WTC11 (cell line): ENCODE results near the gene B3GAT2. TPM values are rescaled to one million over a fixed set of nuclear protein-coding genes. Genes with fewer than 3 reads are reported as not detected.

Experiments used
- CREM ChIP-seq: sonication (generic); formaldehyde crosslinking; IDR thresholded peaks from 2 replicates; pipeline ENCODE4 v1.8.1; 2022; ENCODE audit warnings: mild to moderate bottlenecking, missing genetic modification reagents, moderate library complexity
- FOXJ3 ChIP-seq: sonication (generic); formaldehyde crosslinking; IDR thresholded peaks from 2 replicates; pipeline ENCODE4 v1.9.0; 2021; ENCODE audit warnings: missing genetic modification reagents, mild to moderate bottlenecking, borderline replicate concordance
- GRHL2 ChIP-seq: fragments of 250-450 bp; sonication (Bioruptor Pico); IDR thresholded peaks from 2 replicates; pipeline ENCODE4 v1.8.0; 2022; ENCODE audit warnings: mild to moderate bottlenecking, moderate library complexity; ENCODE audit not compliant: insufficient replicate concordance, severe bottlenecking
- KAT7 ChIP-seq: sonication (generic); formaldehyde crosslinking; IDR thresholded peaks from 2 replicates; pipeline ENCODE4 v1.8.1; 2023; ENCODE audit warnings: missing genetic modification reagents, mild to moderate bottlenecking, borderline replicate concordance
- MYBL2 ChIP-seq: sonication (generic); formaldehyde crosslinking; IDR thresholded peaks from 2 replicates; pipeline ENCODE4 v1.8.1; 2023; ENCODE audit warnings: mild to moderate bottlenecking, moderate library complexity, missing genetic modification reagents
- NFYB ChIP-seq: sonication (generic); formaldehyde crosslinking; conservative IDR thresholded peaks from 2 replicates; pipeline ENCODE4 v1.8.0; 2022; ENCODE audit warnings: low read depth, missing genetic modification reagents
- NR3C1 ChIP-seq: sonication (generic); formaldehyde crosslinking; conservative IDR thresholded peaks from 2 replicates; pipeline ENCODE4 v1.8.1; 2023; ENCODE audit warnings: low read depth, mild to moderate bottlenecking, missing genetic modification reagents
- OVOL2 ChIP-seq: fragments of 250-450 bp; sonication (Bioruptor Pico); IDR thresholded peaks from 2 replicates; pipeline ENCODE4 v1.9.0; 2021; ENCODE audit warnings: mild to moderate bottlenecking, borderline replicate concordance
- TCF7 ChIP-seq: sonication (generic); formaldehyde crosslinking; IDR thresholded peaks from 2 replicates; pipeline ENCODE4 v1.8.0; 2022; ENCODE audit warnings: mild to moderate bottlenecking, low read depth, missing genetic modification reagents, moderate library complexity
- TEAD4 ChIP-seq: sonication (generic); formaldehyde crosslinking; IDR thresholded peaks from 2 replicates; pipeline ENCODE4 v1.8.0; 2022; ENCODE audit warnings: mild to moderate bottlenecking, missing genetic modification reagents
- ZBTB21 ChIP-seq: sonication (generic); formaldehyde crosslinking; IDR thresholded peaks from 2 replicates; pipeline ENCODE4 v1.8.1; 2023; ENCODE audit warnings: mild to moderate bottlenecking, missing genetic modification reagents, borderline replicate concordance
- ZNF317 ChIP-seq: sonication (generic); formaldehyde crosslinking; IDR thresholded peaks from 2 replicates; pipeline ENCODE4 v1.8.1; 2023; ENCODE audit warnings: low read depth, mild to moderate bottlenecking, moderate library complexity, missing genetic modification reagents, borderline replicate concordance
- total RNA-seq: library from RNA; stranded (reverse); gene quantifications from 3 replicates; pipeline ENCODE4 v1.2.3, GENCODE V29; 2021
- TF ChIP-seq, protein P1 (sequence below): fragments of 250-450 bp; sonication (Bioruptor Pico); conservative IDR thresholded peaks from 2 replicates; pipeline ENCODE4 v1.9.0; 2021; ENCODE audit warnings: mild to moderate bottlenecking
- TF ChIP-seq, protein P2 (sequence below): sonication (generic); formaldehyde crosslinking; IDR thresholded peaks from 2 replicates; pipeline ENCODE4 v1.8.0; 2022; ENCODE audit warnings: mild to moderate bottlenecking, missing genetic modification reagents
- TF ChIP-seq, protein P3 (sequence below): sonication (generic); formaldehyde crosslinking; IDR thresholded peaks from 2 replicates; pipeline ENCODE4 v1.8.1; 2023; ENCODE audit warnings: mild to moderate bottlenecking, moderate library complexity, missing genetic modification reagents
- TF ChIP-seq, protein P4 (sequence below): sonication (generic); formaldehyde crosslinking; IDR thresholded peaks from 2 replicates; pipeline ENCODE4 v1.8.1; 2022; ENCODE audit warnings: low read depth, mild to moderate bottlenecking, moderate library complexity, missing genetic modification reagents, borderline replicate concordance
- TF ChIP-seq, protein P5 (sequence below): sonication (generic); formaldehyde crosslinking; IDR thresholded peaks from 2 replicates; pipeline ENCODE4 v1.8.0; 2022; ENCODE audit warnings: mild to moderate bottlenecking, missing genetic modification reagents
- TF ChIP-seq, protein P6 (sequence below): sonication (generic); formaldehyde crosslinking; IDR thresholded peaks from 2 replicates; pipeline ENCODE4 v1.8.0; 2023; ENCODE audit warnings: missing genetic modification reagents, mild to moderate bottlenecking, borderline replicate concordance
- TF ChIP-seq, protein P7 (sequence below): fragments of 200-600 bp; IDR thresholded peaks from 2 replicates; pipeline ENCODE4 v1.8.0; 2022; ENCODE audit warnings: antibody characterized with exemption
- TF ChIP-seq, protein P8 (sequence below): sonication (generic); formaldehyde crosslinking; IDR thresholded peaks from 2 replicates; pipeline ENCODE4 v1.8.1; 2023; ENCODE audit warnings: mild to moderate bottlenecking, missing genetic modification reagents

B3GAT2 gene
- total RNA-seq, 1 experiment from 2014 or later, result 0.70 TPM

DNA sequence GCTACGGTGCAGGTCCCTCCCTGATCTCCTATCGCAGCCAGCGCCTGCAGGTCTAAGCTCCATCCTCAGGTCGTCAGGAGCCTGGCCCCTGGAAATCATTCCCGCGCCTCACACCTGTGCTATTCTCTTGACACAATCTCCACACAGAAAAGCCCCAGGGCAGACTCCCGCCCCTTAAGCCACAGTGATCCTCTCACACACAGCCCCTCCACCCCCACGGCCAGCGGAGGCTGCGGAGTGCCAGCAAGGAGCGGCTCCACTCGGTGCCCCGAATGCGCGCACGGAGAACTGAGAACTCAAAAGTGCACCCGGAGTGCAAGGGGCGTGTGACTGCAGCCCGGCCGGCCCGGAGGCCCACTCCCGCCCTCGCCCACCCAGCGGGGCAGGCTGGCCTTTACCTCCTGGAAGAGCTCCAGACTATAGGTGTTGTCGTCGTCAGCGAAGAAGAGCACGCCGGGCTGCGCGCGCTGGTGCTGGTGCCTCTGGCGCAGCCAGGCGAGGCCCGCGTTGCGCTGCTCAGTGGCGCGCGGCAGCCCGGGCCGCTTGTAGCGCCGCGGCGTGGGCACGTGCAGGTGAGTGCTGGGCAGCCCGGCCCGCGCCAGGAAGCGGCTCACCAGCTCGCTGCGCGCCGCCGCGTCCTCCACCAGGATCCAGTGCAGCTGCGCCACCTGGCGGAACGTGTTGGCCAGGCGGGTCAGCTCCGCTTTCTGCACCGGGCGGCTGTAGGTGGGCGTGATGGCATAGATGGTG, 1.2 kb downstream of the B3GAT2 start (continued):
- TF ChIP-seq, protein P1, sequence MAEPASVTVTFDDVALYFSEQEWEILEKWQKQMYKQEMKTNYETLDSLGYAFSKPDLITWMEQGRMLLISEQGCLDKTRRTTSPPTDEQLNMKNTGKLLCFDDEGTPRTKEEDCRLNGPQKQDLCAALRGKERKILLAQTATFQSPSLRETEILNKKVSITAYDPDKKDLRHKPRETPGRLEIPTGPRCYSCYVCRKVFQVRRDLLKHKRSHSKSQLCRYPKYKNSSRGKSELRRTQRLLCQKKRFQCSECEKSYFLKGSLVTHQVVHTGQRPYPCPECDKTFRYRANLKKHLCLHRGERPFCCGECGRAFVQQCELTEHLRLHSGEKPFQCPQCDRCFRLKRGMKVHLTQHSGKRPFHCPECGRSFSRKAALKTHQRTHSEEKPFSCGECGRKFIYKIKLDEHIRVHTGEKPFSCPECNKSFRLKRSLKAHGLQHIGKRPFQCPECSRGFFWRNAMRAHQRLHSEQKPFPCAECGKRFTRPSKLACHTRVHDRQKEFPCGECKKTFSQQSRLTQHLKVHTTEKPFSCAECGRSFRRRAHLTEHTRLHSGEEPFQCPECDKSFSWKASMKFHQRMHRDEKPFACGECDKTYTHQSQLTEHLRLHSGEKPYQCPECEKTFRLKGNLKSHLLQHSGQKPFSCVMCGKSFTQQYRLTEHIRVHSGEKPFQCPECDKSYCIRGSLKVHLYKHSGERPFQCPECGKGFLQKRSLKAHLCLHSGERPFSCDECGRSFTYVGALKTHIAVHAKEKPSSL, result no peak
- no peak for TF ChIP-seq GRHL2 (CRISPR knock-in tag)
- TF ChIP-seq MYBL2 (CRISPR knock-in tag), result no peak; the same call in 1 of the 2 replicates
- TF ChIP-seq, protein P2, sequence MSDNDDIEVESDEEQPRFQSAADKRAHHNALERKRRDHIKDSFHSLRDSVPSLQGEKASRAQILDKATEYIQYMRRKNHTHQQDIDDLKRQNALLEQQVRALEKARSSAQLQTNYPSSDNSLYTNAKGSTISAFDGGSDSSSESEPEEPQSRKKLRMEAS (CRISPR knock-in tag), result peak; percentile 86
- TF ChIP-seq OVOL2, result no peak
- TF ChIP-seq TCF7, result peak; percentile 24; the same call in 1 of the 2 replicates
- TF ChIP-seq, protein P3, sequence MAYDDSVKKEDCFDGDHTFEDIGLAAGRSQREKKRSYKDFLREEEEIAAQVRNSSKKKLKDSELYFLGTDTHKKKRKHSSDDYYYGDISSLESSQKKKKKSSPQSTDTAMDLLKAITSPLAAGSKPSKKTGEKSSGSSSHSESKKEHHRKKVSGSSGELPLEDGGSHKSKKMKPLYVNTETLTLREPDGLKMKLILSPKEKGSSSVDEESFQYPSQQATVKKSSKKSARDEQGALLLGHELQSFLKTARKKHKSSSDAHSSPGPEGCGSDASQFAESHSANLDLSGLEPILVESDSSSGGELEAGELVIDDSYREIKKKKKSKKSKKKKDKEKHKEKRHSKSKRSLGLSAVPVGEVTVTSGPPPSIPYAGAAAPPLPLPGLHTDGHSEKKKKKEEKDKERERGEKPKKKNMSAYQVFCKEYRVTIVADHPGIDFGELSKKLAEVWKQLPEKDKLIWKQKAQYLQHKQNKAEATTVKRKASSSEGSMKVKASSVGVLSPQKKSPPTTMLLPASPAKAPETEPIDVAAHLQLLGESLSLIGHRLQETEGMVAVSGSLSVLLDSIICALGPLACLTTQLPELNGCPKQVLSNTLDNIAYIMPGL (CRISPR knock-in tag), result peak; percentile 94; the same call in 1 of the 2 replicates
- TF ChIP-seq ZBTB21 (CRISPR knock-in tag), result peak; percentile 90
- TF ChIP-seq, protein P4, sequence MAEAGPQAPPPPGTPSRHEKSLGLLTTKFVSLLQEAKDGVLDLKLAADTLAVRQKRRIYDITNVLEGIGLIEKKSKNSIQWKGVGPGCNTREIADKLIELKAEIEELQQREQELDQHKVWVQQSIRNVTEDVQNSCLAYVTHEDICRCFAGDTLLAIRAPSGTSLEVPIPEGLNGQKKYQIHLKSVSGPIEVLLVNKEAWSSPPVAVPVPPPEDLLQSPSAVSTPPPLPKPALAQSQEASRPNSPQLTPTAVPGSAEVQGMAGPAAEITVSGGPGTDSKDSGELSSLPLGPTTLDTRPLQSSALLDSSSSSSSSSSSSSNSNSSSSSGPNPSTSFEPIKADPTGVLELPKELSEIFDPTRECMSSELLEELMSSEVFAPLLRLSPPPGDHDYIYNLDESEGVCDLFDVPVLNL (CRISPR knock-in tag), result peak; percentile 48; the same call in 1 of the 2 replicates
- TF ChIP-seq, protein P5, sequence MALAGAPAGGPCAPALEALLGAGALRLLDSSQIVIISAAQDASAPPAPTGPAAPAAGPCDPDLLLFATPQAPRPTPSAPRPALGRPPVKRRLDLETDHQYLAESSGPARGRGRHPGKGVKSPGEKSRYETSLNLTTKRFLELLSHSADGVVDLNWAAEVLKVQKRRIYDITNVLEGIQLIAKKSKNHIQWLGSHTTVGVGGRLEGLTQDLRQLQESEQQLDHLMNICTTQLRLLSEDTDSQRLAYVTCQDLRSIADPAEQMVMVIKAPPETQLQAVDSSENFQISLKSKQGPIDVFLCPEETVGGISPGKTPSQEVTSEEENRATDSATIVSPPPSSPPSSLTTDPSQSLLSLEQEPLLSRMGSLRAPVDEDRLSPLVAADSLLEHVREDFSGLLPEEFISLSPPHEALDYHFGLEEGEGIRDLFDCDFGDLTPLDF, result peak; percentile 80; the same call in 1 of the 2 replicates
- TF ChIP-seq CREM (CRISPR knock-in tag), result peak; percentile 69; the same call in 1 of the 2 replicates
- no peak for TF ChIP-seq FOXJ3 (CRISPR knock-in tag)
- TF ChIP-seq KAT7 (CRISPR knock-in tag), result peak; percentile 98
- TF ChIP-seq, protein P6, sequence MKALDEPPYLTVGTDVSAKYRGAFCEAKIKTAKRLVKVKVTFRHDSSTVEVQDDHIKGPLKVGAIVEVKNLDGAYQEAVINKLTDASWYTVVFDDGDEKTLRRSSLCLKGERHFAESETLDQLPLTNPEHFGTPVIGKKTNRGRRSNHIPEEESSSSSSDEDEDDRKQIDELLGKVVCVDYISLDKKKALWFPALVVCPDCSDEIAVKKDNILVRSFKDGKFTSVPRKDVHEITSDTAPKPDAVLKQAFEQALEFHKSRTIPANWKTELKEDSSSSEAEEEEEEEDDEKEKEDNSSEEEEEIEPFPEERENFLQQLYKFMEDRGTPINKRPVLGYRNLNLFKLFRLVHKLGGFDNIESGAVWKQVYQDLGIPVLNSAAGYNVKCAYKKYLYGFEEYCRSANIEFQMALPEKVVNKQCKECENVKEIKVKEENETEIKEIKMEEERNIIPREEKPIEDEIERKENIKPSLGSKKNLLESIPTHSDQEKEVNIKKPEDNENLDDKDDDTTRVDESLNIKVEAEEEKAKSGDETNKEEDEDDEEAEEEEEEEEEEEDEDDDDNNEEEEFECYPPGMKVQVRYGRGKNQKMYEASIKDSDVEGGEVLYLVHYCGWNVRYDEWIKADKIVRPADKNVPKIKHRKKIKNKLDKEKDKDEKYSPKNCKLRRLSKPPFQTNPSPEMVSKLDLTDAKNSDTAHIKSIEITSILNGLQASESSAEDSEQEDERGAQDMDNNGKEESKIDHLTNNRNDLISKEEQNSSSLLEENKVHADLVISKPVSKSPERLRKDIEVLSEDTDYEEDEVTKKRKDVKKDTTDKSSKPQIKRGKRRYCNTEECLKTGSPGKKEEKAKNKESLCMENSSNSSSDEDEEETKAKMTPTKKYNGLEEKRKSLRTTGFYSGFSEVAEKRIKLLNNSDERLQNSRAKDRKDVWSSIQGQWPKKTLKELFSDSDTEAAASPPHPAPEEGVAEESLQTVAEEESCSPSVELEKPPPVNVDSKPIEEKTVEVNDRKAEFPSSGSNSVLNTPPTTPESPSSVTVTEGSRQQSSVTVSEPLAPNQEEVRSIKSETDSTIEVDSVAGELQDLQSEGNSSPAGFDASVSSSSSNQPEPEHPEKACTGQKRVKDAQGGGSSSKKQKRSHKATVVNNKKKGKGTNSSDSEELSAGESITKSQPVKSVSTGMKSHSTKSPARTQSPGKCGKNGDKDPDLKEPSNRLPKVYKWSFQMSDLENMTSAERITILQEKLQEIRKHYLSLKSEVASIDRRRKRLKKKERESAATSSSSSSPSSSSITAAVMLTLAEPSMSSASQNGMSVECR (CRISPR knock-in tag), result peak; percentile 46; the same call in 1 of the 2 replicates
- TF ChIP-seq ZNF317 (CRISPR knock-in tag), result no peak
- no peak for TF ChIP-seq TEAD4 (CRISPR knock-in tag)
- TF ChIP-seq, protein P7, sequence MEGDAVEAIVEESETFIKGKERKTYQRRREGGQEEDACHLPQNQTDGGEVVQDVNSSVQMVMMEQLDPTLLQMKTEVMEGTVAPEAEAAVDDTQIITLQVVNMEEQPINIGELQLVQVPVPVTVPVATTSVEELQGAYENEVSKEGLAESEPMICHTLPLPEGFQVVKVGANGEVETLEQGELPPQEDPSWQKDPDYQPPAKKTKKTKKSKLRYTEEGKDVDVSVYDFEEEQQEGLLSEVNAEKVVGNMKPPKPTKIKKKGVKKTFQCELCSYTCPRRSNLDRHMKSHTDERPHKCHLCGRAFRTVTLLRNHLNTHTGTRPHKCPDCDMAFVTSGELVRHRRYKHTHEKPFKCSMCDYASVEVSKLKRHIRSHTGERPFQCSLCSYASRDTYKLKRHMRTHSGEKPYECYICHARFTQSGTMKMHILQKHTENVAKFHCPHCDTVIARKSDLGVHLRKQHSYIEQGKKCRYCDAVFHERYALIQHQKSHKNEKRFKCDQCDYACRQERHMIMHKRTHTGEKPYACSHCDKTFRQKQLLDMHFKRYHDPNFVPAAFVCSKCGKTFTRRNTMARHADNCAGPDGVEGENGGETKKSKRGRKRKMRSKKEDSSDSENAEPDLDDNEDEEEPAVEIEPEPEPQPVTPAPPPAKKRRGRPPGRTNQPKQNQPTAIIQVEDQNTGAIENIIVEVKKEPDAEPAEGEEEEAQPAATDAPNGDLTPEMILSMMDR, result peak; percentile 82
- TF ChIP-seq, protein P8, sequence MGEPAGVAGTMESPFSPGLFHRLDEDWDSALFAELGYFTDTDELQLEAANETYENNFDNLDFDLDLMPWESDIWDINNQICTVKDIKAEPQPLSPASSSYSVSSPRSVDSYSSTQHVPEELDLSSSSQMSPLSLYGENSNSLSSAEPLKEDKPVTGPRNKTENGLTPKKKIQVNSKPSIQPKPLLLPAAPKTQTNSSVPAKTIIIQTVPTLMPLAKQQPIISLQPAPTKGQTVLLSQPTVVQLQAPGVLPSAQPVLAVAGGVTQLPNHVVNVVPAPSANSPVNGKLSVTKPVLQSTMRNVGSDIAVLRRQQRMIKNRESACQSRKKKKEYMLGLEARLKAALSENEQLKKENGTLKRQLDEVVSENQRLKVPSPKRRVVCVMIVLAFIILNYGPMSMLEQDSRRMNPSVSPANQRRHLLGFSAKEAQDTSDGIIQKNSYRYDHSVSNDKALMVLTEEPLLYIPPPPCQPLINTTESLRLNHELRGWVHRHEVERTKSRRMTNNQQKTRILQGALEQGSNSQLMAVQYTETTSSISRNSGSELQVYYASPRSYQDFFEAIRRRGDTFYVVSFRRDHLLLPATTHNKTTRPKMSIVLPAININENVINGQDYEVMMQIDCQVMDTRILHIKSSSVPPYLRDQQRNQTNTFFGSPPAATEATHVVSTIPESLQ (CRISPR knock-in tag), result no peak
- TF ChIP-seq NFYB (CRISPR knock-in tag), result no peak
- 0 out of 2 replicates have a peak, but pooled peaks have one; percentile 70 for TF ChIP-seq NR3C1 (CRISPR knock-in tag)
